GM10266 (cell line): Measurements from ENCODE around the gene MAPK6.

ENCODE experiments used
- DNase-seq: peaks from one replicate; pipeline ENCODE4 v3.0.0; 2012; ENCODE audit errors: extremely low spot score
- CTCF ChIP-seq: IDR thresholded peaks from 2 replicates; pipeline ENCODE4 v1.5.1; 2012; ENCODE audit warnings: mild to moderate bottlenecking, low read depth; ENCODE audit not compliant: control insufficient read depth, insufficient read depth; ENCODE audit errors: missing control alignments

MAPK6 gene

GRCh38 chr15:52102463-52102862 lies 83.4 kb downstream of the MAPK6 start:
- no peak for DNase-seq
- no peak for TF ChIP-seq CTCF

- DNase-seq: peak; percentile 78
Observed at GRCh38 chr15:52103217-52104207, 84.5 kb downstream of the MAPK6 start.

GRCh38 chr15:52104532-52105004 lies 85.5 kb downstream of the MAPK6 start:
- DNase-seq: no peak
- TF ChIP-seq CTCF: no peak

More at GRCh38 chr15:52103217-52104207, 84.5 kb downstream of the MAPK6 start:
- TF ChIP-seq CTCF: no peak

- DNase-seq: no peak
- no peak for TF ChIP-seq CTCF
Observed at GRCh38 chr15:52105846-52106245, 86.8 kb downstream of the MAPK6 start.

GRCh38 chr15:52106641-52107040 lies 87.6 kb downstream of the MAPK6 start:
- no peak for TF ChIP-seq CTCF
- no peak for DNase-seq

- TF ChIP-seq CTCF: no peak
- no peak for DNase-seq
Observed at GRCh38 chr15:52107238-52107637, 88.2 kb downstream of the MAPK6 start.
